Fibroblast of pulmonary artery (primary cell): Measurements from ENCODE around the gene KEAP1.
A peak's percentile ranks its signal among the peaks of the same experiment; 100 is the strongest.
"Not testable (repeated sequence)": the region's sequence is repeated elsewhere in the genome, so short reads cannot be mapped to it uniquely, and the experiment has no call there.

ENCODE experiments used
- DNase-seq: peaks from one replicate; pipeline ENCODE4 v3.0.0-alpha.2; 2010; ENCODE audit warnings: low read depth
- H3K4me3 ChIP-seq: replicated peaks from 2 replicates; pipeline ENCODE4 v1.5.1; 2011; ENCODE audit warnings: low read depth, mild to moderate bottlenecking, control low read depth, low read length, moderate library complexity
- CTCF ChIP-seq: IDR thresholded peaks from 2 replicates; pipeline ENCODE4 v1.5.1; 2011; ENCODE audit warnings: mild to moderate bottlenecking, control low read depth, low read length, inconsistent platforms; ENCODE audit errors: missing control alignments

KEAP1 gene

GRCh38 chr19:10546817-10547216 is 43.7 kb upstream of the KEAP1 start:
- H3K4me3 ChIP-seq: no peak overlapping the region
- no peak for TF ChIP-seq CTCF
- DNase-seq: no peak

GRCh38 chr19:10544753-10545251 is 41.6 kb upstream of the KEAP1 start:
- DNase-seq: no peak
- no peak for TF ChIP-seq CTCF
- peak overlapping the region; percentile 67 for H3K4me3 ChIP-seq

DNA sequence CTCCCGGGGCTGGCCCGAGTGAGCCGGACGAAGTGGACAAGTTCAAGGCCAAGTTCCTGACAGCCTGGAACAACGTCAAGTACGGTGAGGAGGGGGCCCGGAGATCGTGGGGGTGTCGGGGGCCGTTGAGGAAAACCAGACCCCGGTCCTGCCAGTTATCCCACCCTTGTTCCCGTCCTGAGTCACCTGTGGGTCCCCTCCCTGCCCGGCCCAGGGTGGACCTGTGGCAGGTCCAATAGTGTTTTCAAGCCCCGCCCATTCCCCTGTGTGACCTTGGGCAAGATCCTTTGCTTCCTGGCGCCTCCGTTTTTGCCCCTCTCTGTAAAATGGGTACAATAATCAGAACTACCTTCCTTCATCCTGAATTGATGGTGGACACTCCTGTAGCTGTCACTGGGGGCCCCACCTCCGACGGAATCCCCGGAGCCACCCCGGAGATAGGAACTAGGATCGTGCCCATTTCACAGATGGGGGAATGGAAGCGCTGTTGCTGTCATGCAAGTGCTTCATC is 41.1 kb upstream of the KEAP1 start:
- TF ChIP-seq CTCF: no peak
- no peak for DNase-seq
- H3K4me3 ChIP-seq: peak overlapping the region; percentile 67

DNA sequence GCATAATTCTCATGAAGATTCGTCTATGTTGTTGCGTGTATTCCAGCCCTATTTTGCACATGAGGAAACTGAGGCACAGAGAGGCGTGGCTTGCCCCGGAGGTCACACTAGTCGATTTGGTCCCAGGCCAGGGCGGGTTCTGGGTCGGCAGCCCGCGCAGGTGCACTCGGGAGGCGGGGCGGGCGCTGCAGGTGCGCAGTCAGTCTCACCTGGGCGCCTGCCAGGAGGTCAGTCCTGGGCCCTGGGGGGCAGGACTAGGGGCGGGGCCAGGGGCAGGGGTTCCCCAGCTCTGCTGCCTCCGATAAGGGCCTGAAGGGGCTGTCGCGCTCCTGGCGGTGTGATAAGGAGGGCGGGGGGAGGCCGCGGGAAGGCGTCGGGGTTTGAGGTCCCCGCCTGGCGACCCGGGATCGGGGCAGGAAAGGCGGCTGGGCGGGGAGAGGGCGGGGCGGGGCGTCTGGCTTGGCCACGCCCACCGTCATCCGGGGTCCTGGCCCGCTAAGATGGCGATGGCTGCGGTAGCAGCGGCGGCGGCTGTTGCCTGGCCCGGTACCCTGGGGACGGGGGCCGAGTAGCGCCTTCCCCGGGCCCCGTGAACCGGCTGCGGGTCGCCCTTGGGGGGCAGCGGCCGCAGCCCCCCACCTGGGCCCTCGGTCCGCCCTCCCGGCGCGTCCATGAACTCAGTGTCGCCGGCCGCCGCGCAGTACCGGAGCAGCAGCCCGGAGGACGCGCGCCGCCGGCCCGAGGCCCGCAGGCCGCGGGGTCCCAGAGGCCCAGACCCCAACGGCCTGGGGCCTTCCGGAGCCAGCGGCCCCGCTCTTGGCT is 40.5 kb upstream of the KEAP1 start, which contains the start of gene ATG4D:
Gene ATG4D, plus strand, starts transcription at position 485 of the 822 bp plus-strand sequence. Its CDS starts 187 bp downstream, at position 672.
- DNase-seq: peak; percentile 62
- peak within 1 kb of the TSS; percentile 67 for H3K4me3 ChIP-seq
- TF ChIP-seq CTCF: no peak

DNA sequence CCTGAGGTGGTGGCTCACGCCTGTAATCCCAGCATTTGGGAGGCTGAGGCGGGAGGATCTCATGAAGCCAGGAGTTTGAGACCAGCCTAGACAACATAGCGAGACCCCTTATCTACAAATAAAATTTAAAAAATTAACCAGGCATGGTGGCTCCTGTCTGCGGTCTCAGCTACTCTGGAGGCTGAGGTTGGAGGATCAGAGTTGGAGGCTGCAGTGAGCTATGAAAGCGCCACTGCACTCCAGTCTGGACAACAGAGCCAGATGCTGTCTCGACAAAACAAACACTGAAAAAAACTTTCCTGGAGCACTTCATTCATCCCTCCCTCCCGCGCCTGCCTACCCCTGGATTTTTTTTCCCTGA is 39.9 kb upstream of the KEAP1 start:
- no peak overlapping the region for H3K4me3 ChIP-seq
- no peak for DNase-seq
- TF ChIP-seq CTCF: no peak

GRCh38 chr19:10539016-10539415 is 35.9 kb upstream of the KEAP1 start:
- H3K4me3 ChIP-seq, DNase-seq: not testable (repeated sequence)

DNA sequence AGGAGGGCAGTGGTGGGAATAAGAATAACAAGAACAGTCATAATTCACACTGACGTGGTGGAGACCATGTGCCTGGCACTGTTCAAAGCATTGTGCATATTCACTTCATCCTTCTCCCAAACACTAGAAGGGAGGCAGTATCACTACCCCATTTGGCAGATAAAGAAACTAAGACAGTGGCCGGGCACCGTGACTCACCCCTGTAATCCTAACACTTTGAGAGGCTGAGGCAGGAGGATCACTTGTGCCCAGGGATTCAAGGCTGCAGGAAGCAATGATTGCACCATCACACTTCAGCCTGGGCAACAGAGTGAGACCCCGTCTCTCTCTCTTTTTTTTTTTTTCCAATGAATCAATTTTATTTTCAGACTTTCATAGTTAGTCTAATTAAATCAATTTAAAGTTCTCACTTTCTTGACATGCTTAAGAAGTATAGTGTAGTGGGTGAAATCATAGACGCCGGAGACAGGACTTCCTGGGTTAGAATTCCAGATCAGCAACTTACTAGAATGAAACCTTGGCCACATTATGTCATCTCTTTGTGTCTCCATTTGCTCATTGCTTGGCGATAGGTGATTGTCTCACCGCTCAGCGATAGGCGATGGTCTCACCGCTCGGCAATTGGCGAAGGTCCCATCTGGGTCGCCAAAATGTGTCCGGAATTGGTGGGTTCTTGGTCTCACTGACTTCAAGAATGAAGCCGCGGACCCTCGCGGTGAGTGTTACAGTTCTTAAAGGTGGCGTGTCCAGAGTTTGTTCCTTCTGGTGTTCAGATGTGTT is 35.2 kb upstream of the KEAP1 start:
- TF ChIP-seq CTCF: no peak
- no peak for DNase-seq
- no peak overlapping the region for H3K4me3 ChIP-seq
